ENCODE data around the gene NUCB1. TPM values are rescaled to one million over a fixed set of nuclear protein-coding genes. Genes with fewer than 3 reads are reported as not detected.
A peak's percentile ranks its signal among the peaks of the same experiment; 100 is the strongest.
"Not testable (repeated sequence)": the region's sequence is repeated elsewhere in the genome, so short reads cannot be mapped to it uniquely, and the experiment has no call there.

NUCB1 gene
- total RNA-seq, 2 experiments from 2014 or later, result 73.7 to 77.0 TPM

- peak in 1 of 14 experiments; percentile 54 for DNase-seq
- no peaks in the 10 kb centered on the region for H3K27me3 Mint-ChIP-seq
- Histone ChIP-seq H3K4me1 (ENCODE audit: insufficient read depth, low read length) (peaks cover 40% of the 10 kb centered on the region), H3K9me3 (ENCODE audit: control insufficient read depth in 1 of 2, insufficient read depth in 1 of 2, low read length in 2 of 2) (no peaks in the 10 kb centered on the region), H3K4me3 (ENCODE audit: low read length) (no peak overlapping the region), H3K27ac (ENCODE audit: low read depth in 1 of 2, low read length in 2 of 2) (no peak overlapping the region), H3K36me3 (ENCODE audit: insufficient read depth, low read length) (peaks cover 41% of the 10 kb centered on the region), H3K27me3 (ENCODE audit: control insufficient read depth in 1 of 2, insufficient read depth in 2 of 2, low read length in 2 of 2) (no peaks in the 10 kb centered on the region)
- intact Hi-C loops (cut with DNase I, micrococcal nuclease), result loop anchor here in 1 of 2 experiments (2.0 kb wide), 1 partner anchor 23 kb away; the partner anchor contains the start of gene NUCB1
- peaks cover 52% of the 10 kb centered on the region for H3K36me3 Mint-ChIP-seq (ENCODE audit: low read depth)
- peaks cover 40% of the 10 kb centered on the region for H3K4me1 Mint-ChIP-seq (ENCODE audit: low read depth)
- no peak for TF ChIP-seq CTCF (IDR thresholded peaks at IDR 0.05)
- ATAC-seq (ENCODE audit: poor library complexity), result no peak
- POLR2A ChIA-PET, result interaction anchor here (6.5 kb wide), 1 partner anchor 23 kb away, joined by 55 read pairs; the partner anchor contains the start of gene NUCB1
- peak overlapping the region; percentile 61 for H3K27ac Mint-ChIP-seq
- H3K4me3 Mint-ChIP-seq, result no peak overlapping the region
- CTCF ChIA-PET, result no interaction called here
- no peaks in the 10 kb centered on the region for H3K9me3 Mint-ChIP-seq
Measured at GRCh38 chr19:48877855-48878195, 22.3 kb upstream of the NUCB1 start.

GRCh38 chr19:48878196-48879024 lies 21.7 kb upstream of the NUCB1 start:
- Mint-ChIP-seq H3K27me3 (no peaks in the 10 kb centered on the region), H3K36me3 (ENCODE audit: low read depth) (peaks cover 46% of the 10 kb centered on the region), H3K4me3 (no peak overlapping the region), H3K4me1 (ENCODE audit: low read depth) (peaks cover 34% of the 10 kb centered on the region), H3K27ac (peak overlapping the region; percentile 61), H3K9me3 (no peaks in the 10 kb centered on the region)
- peaks cover 36% of the 10 kb centered on the region for H3K36me3 ChIP-seq (ENCODE audit: insufficient read depth, low read length)
- CTCF ChIA-PET, result interaction anchor here (1.3 kb wide), 1 partner anchor 115 kb away, joined by 3 read pairs; the partner anchor contains the start of gene RUVBL2
- H3K4me1 ChIP-seq (ENCODE audit: insufficient read depth, low read length), result peaks cover 34% of the 10 kb centered on the region
- TF ChIP-seq CTCF (IDR thresholded peaks at IDR 0.05), result no peak
- no peak overlapping the region for H3K4me3 ChIP-seq (ENCODE audit: low read length)
- H3K27ac ChIP-seq (ENCODE audit: low read depth in 1 of 2, low read length in 2 of 2), result no peak overlapping the region
- ATAC-seq (ENCODE audit: poor library complexity), result no peak
- DNase-seq, result peak in 2 of 14 experiments; percentile 40 to 63
- intact Hi-C loops (cut with DNase I, micrococcal nuclease), result loop anchor here in 1 of 2 experiments (2.0 kb wide), 1 partner anchor 22 kb away; the partner anchor contains the start of gene NUCB1
- H3K27me3 ChIP-seq (ENCODE audit: control insufficient read depth in 1 of 2, insufficient read depth in 2 of 2, low read length in 2 of 2), result no peaks in the 10 kb centered on the region
- no peaks in the 10 kb centered on the region for H3K9me3 ChIP-seq (ENCODE audit: control insufficient read depth in 1 of 2, insufficient read depth in 1 of 2, low read length in 2 of 2)
- POLR2A ChIA-PET, result no interaction called here

GRCh38 chr19:48879025-48879637 lies 21.0 kb upstream of the NUCB1 start:
- CTCF ChIA-PET, result interaction anchor here (1.3 kb wide), 1 partner anchor 114 kb away, joined by 3 read pairs; the partner anchor contains the start of gene RUVBL2
- no peaks in the 10 kb centered on the region for H3K27me3 Mint-ChIP-seq
- no peaks in the 10 kb centered on the region for H3K9me3 Mint-ChIP-seq

GRCh38 chr19:48879696-48880095 lies 20.4 kb upstream of the NUCB1 start:
- H3K4me3 Mint-ChIP-seq; H3K4me3 ChIP-seq (ENCODE audit: low read length); H3K27me3 Mint-ChIP-seq; H3K27ac Mint-ChIP-seq; H3K9me3 ChIP-seq (ENCODE audit: control insufficient read depth in 1 of 2, insufficient read depth in 1 of 2, low read length in 2 of 2); H3K27ac ChIP-seq (ENCODE audit: low read depth in 1 of 2, low read length in 2 of 2); H3K27me3 ChIP-seq (ENCODE audit: control insufficient read depth in 1 of 2, insufficient read depth in 2 of 2, low read length in 2 of 2); H3K9me3 Mint-ChIP-seq; POLR2A ChIA-PET; ATAC-seq (ENCODE audit: poor library complexity): not testable (repeated sequence)
- Mint-ChIP-seq H3K4me1 (ENCODE audit: low read depth) (peaks cover 21% of the 10 kb centered on the region), H3K36me3 (ENCODE audit: low read depth) (peaks cover 33% of the 10 kb centered on the region)
- intact Hi-C loops (cut with DNase I, micrococcal nuclease), result loop anchor here in 1 of 2 experiments (2.0 kb wide), 1 partner anchor 21 kb away; the partner anchor contains the start of gene NUCB1
- Histone ChIP-seq H3K36me3 (ENCODE audit: insufficient read depth, low read length) (peaks cover 23% of the 10 kb centered on the region), H3K4me1 (ENCODE audit: insufficient read depth, low read length) (peaks cover 21% of the 10 kb centered on the region)
- CTCF ChIA-PET, result interaction anchor here (1.0 to 1.9 kb wide), 2 partner anchors 91 to 114 kb away, joined by 3 to 8 read pairs; partner anchors contain the start of gene RUVBL2
- peak in 1 of 14 experiments; percentile 30 for DNase-seq

More at GRCh38 chr19:48879025-48879637, 21.0 kb upstream of the NUCB1 start:
- H3K27me3 ChIP-seq (ENCODE audit: control insufficient read depth in 1 of 2, insufficient read depth in 2 of 2, low read length in 2 of 2), result no peaks in the 10 kb centered on the region
- peaks cover 27% of the 10 kb centered on the region for H3K4me1 ChIP-seq (ENCODE audit: insufficient read depth, low read length)
- H3K27ac ChIP-seq (ENCODE audit: low read depth in 1 of 2, low read length in 2 of 2), result no peak overlapping the region
- DNase-seq, result peak in 1 of 14 experiments; percentile 42
- H3K4me3 ChIP-seq (ENCODE audit: low read length), result no peak overlapping the region
- no peak for ATAC-seq (ENCODE audit: poor library complexity)
- peaks cover 28% of the 10 kb centered on the region for H3K36me3 ChIP-seq (ENCODE audit: insufficient read depth, low read length)
- TF ChIP-seq CTCF (IDR thresholded peaks at IDR 0.05), result no peak
- intact Hi-C loops (cut with DNase I, micrococcal nuclease), result loop anchor here in 1 of 2 experiments (2.0 kb wide), 1 partner anchor 22 kb away; the partner anchor contains the start of gene NUCB1
- H3K4me3 Mint-ChIP-seq, result no peak overlapping the region
- POLR2A ChIA-PET, result no interaction called here
- peaks cover 39% of the 10 kb centered on the region for H3K36me3 Mint-ChIP-seq (ENCODE audit: low read depth)
- peaks cover 27% of the 10 kb centered on the region for H3K4me1 Mint-ChIP-seq (ENCODE audit: low read depth)
- H3K27ac Mint-ChIP-seq, result peak overlapping the region; percentile 61
- no peaks in the 10 kb centered on the region for H3K9me3 ChIP-seq (ENCODE audit: control insufficient read depth in 1 of 2, insufficient read depth in 1 of 2, low read length in 2 of 2)

Data from CD4-positive, alpha-beta T cell (primary cell).